Keratinocyte (primary cell): ENCODE measurements around the gene MRPL38.

Experiments
- CTCF ChIP-seq, 3 experiments: IDR thresholded peaks in 1 of 3; conservative IDR thresholded peaks in 1 of 3; optimal IDR thresholded peaks in 1 of 3; 2 replicates in 2 of 3; 3 replicates in 1 of 3; pipeline versions ENCODE3 to v1.5.1; 2011; ENCODE audit warnings: low read length in 3 of 3, mild to moderate bottlenecking in 3 of 3, moderate library complexity in 2 of 3, control low read depth in 1 of 3, inconsistent platforms in 1 of 3; ENCODE audit not compliant: insufficient read depth in 2 of 3; ENCODE audit errors: extremely low read depth in 1 of 3
- EZH2 ChIP-seq: IDR thresholded peaks from one replicate; pipeline ENCODE4 v1.6.1; 2012; ENCODE audit warnings: inconsistent platforms, mild to moderate bottlenecking, low read length, moderate library complexity

- TF ChIP-seq CTCF (optimal IDR thresholded peaks at IDR 0.05 in 1 of 3, IDR thresholded peaks at IDR 0.05 in 1 of 3, conservative IDR thresholded peaks at IDR 0.05 in 1 of 3; ENCODE audit: extremely low read depth in 1 of 3, insufficient read depth in 2 of 3, low read length in 3 of 3) (peak; percentile 52 to 73 (median 72)), EZH2 (no peak)
Observed at GRCh38 chr17:75927286-75927922, 22.7 kb upstream of the MRPL38 start.
